ENCODE data around the gene ZNF79. TPM values are rescaled to one million over a fixed set of nuclear protein-coding genes. Genes with fewer than 3 reads are reported as not detected.

Gene ZNF79
- total and polyA plus RNA-seq, 2 of the 4 experiments (the other 2 are of a cell fraction), result 5.6 to 15.4 TPM

- WGBS, 2 experiments (ENCODE audit: extremely low coverage in 2 of 2, insufficient read length in 1 of 2), result 0% methylated on average over 7 of the region's 29 CpGs; no CpG with 5 or more reads in 1 of the 2 experiments
- Histone ChIP-seq H3K9me1 (ENCODE audit: insufficient read depth, low read length) (peaks cover 24% of the 10 kb centered on the region), H3K4me2 (ENCODE audit: low read depth, low read length) (peak overlapping the region; percentile 80), H3K9me3 (ENCODE audit: control insufficient read depth, insufficient read depth, low read length) (no peaks in the 10 kb centered on the region), H3K23ac (ENCODE audit: low read depth, low read length) (peak overlapping the region; percentile 87), H3K56ac (ENCODE audit: extremely low read depth, insufficient read depth, low read length) (peak overlapping the region; percentile 79), H2AK9ac (replicated peaks; ENCODE audit: low read depth, low read length, poor library complexity) (peak overlapping the region; percentile 100), H3K79me1 (ENCODE audit: low read depth in 1 of 2, low read length in 2 of 2) (peaks cover 29 to 61% of the 10 kb centered on the region in 2 experiments), H2AFZ (replicated peaks; ENCODE audit: low read length, poor library complexity) (peak overlapping the region; percentile 92), H4K8ac (ENCODE audit: low read depth in 2 of 2, low read length in 2 of 2) (peak overlapping the region; percentile 74 to 90), H2BK5ac (ENCODE audit: low read depth, low read length, poor library complexity, severe bottlenecking) (peak overlapping the region; percentile 72), H4K91ac (ENCODE audit: insufficient read depth, low read depth, low read length) (peak overlapping the region; percentile 86), H2AK5ac (ENCODE audit: low read depth, low read length) (peak overlapping the region; percentile 89), H3K36me3 (ENCODE audit: control insufficient read depth, insufficient read depth, low read length) (peaks cover 42% of the 10 kb centered on the region), H3K4me3 (ENCODE audit: insufficient read depth, low read depth, low read length) (peak overlapping the region; percentile 83), H3K27ac (ENCODE audit: insufficient read depth, low read length) (peak overlapping the region; percentile 82), H3K18ac (ENCODE audit: low read depth, low read length) (peak overlapping the region; percentile 58), H3K4me1 (ENCODE audit: control insufficient read depth, insufficient read depth, low read length) (peaks cover 13% of the 10 kb centered on the region), H2BK120ac (ENCODE audit: low read depth, low read length) (peak overlapping the region; percentile 50), H2BK15ac (ENCODE audit: low read depth, low read length) (peak overlapping the region; percentile 28; the same call in 1 of the 3 replicates), H2BK20ac (ENCODE audit: low read depth, low read length) (no peak overlapping the region), H4K20me1 (ENCODE audit: insufficient read depth, low read length) (peaks cover 42% of the 10 kb centered on the region), H4K5ac (ENCODE audit: low read depth, low read length) (peak overlapping the region; percentile 60), H3K14ac (replicated peaks; ENCODE audit: low read depth, low read length) (peak overlapping the region; percentile 95), H3K27me3 (ENCODE audit: control insufficient read depth, insufficient read depth, low read length) (no peaks in the 10 kb centered on the region), H3K9ac (ENCODE audit: low read depth, low read length) (peak overlapping the region; percentile 79), H3K4ac (ENCODE audit: low read depth, low read length) (peak overlapping the region; percentile 92)
- in situ Hi-C loops (cut with MboI; ENCODE audit: low sequenced_read_pairs) (no loop called here), dilution Hi-C loops (cut with HindIII; ENCODE audit: low sequenced_read_pairs, unreplicated experiment) (no loop called here), intact Hi-C loops (cut with micrococcal nuclease) (loop anchor here (5.0 kb wide), 1 partner anchor 135 kb away; no protein-coding TSS in a partner anchor)
- BruUV-seq (replicated peaks), result no TSS peak
- ChIA-PET CTCF (interaction anchor here (0.6 kb wide), 1 partner anchor 357 kb away, joined by 4 read pairs; no protein-coding TSS in a partner anchor), POLR2A (ENCODE audit: unreplicated experiment) (interaction anchor here (0.6 kb wide), 1 partner anchor 8 kb away, joined by 3 read pairs; no protein-coding TSS in a partner anchor)
- ATAC-seq (ENCODE audit: low read depth) (peak; percentile 31), DNase-seq (peak; percentile 57)
- TF ChIP-seq BHLHE40 (IDR thresholded peaks at IDR 0.05; ENCODE audit: low read depth, low read length) (peak; percentile 57), CTCF (conservative IDR thresholded peaks at IDR 0.05; ENCODE audit: low read depth, low read length) (no peak), CEBPB (IDR thresholded peaks at IDR 0.05; ENCODE audit: low read depth, low read length) (no peak), POLR2A (IDR thresholded peaks at IDR 0.05; ENCODE audit: low read depth, low read length) (no peak), SMC3 (IDR thresholded peaks at IDR 0.05; ENCODE audit: low read depth, low read length) (no peak)
These were observed 27.9 kb downstream of the ZNF79 start for GRCh38 chr9:127451858-127452656.

Data from IMR-90 (cell line).